GM21529 (cell line): Measurements from ENCODE around the gene CST1.
A peak's percentile ranks its signal among the peaks of the same experiment; 100 is the strongest.
"Not testable (repeated sequence)": the region's sequence is repeated elsewhere in the genome, so short reads cannot be mapped to it uniquely, and the experiment has no call there.

Experiments used
- ATAC-seq: cut with Tn5 transposase; IDR thresholded peaks from one replicate; pipeline ENCODE4 v1.9.1; 2021; ENCODE audit not compliant: unreplicated experiment

CST1 gene, protein sequence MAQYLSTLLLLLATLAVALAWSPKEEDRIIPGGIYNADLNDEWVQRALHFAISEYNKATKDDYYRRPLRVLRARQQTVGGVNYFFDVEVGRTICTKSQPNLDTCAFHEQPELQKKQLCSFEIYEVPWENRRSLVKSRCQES

DNA sequence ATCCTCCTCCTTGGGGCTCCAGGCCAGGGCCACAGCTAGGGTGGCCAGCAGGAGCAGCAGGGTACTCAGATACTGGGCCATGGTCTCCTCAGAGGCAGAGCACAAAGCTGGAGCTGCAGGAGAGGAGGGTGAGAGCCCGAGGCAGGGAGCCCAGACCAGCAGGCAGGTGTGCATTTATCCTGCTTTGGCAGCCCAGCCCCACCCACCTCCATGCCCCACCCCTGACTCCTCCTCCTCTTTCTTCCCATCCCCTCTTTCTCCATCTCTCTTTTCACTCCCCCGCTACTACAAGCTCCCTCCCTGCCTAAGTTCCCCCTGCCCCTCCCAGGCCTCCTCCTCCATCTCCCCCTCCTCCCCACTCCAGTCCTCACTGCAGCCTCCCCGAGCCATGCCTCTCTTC lies at the start of gene CST1:
Gene CST1, minus strand, starts transcription at position 150 of the 400 bp plus-strand sequence. Its CDS starts 69 bp downstream, at position 81.
- ATAC-seq: not testable (repeated sequence)

DNA sequence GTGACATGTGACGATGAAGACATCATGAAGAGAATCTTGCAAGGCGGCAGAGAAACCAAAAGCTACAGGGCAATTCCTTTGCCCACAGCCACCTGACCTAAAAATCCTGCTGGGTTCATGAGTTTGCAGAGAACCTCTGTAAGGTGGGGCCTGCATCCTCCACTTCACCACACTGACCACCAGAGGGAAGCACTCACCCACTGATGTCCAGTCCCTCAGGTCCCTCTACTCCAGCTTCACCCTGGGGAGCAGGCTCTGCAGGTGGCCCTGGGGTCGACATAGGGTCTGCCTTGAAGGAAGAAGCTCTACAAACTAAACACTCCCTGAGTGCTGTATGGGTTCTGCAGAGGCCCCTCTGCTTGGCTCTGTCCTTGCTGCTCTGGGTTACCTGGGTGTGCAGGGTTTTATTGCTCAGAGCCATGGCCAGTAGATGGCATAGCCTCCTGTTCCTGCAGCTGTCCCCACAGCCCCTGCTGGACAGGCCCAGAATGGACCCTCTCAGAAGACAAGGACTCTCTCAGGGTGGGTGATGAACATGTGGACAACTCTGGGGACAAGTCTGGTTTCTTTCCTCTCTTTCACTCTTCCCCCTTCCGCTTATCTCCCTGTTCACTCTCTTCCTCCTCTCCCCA lies 48.6 kb upstream of the CST1 start:
- ATAC-seq: peak; percentile 66

DNA sequence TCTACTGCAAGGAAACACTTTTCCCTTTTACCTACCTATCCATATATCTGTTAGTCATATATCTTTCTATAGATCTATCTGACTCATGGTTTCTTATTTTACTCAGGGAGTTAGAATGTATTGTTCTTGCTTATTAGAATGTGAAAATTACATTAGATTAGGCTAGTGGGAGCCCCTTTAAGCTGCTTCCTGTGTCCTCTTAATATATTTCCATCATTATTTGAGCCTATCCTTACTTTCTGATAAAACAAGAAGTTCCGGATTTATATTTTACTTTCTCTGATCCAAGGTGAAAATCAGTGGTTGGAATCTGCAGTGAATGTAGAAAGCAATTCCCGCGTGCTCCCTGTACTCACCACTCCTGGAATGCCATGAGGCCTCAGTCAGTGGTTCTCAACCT lies 44.8 kb upstream of the CST1 start:
- no peak for ATAC-seq

GRCh38 chr20:23794841-23795240 lies 44.1 kb upstream of the CST1 start:
- ATAC-seq: no peak

DNA sequence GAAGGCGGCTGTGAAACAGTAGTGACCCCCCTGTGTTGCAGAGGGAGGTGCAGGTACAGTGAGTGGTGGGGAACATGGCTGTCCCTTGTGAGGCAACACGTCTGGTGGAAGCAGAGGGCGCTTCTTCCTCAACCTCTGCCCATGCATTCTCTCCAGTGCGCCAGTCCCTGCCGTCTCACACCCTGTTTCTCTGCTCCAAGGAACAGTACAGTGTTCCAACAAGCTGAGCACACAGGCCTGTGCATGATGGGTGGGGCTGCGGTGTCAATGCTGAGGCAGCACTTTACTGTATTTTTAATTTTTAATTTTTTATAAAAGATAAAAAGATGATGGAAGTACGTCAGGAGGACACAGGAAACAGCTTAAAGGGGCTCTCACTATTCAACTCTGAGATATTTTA lies 43.3 kb upstream of the CST1 start:
- no peak for ATAC-seq

GRCh38 chr20:23783447-23783846 lies 32.7 kb upstream of the CST1 start:
- ATAC-seq: no peak

DNA sequence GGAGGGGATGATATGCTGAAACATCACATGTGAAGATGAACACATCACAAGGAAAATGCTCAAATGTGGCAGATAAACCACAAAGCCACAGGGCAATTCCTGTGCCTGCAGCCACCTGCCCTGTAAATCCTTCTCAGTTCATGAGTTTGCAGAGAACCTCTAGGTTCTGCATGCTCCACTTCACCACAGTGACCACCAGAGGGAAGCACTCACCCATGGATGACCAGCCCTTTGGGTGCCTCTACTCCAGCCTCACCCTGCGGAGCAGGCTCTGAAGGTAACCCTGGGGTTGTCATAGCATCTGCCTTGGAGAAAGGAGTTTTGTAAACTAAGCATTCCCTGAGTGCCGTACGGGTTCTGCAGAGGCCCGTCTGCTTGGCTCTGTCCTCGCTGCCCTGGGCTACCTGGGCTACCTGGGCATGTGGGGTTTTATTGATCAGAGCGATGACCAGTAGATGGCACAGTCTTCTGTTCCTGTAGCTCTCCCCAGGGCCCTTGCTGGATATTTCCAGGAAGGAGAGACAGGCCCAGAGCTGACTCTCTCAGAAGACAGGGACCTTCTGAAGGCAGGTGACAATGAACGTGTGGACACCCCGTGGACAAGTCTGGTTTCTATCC lies 31.7 kb upstream of the CST1 start:
- ATAC-seq: peak; percentile 59

- ATAC-seq: not testable (repeated sequence)
These were observed 27.9 kb upstream of the CST1 start for GRCh38 chr20:23778676-23779075.

GRCh38 chr20:23777380-23777779 lies 26.6 kb upstream of the CST1 start:
- not testable (repeated sequence) for ATAC-seq

- no peak for ATAC-seq
These were observed 25.5 kb upstream of the CST1 start for GRCh38 chr20:23776067-23776771.

DNA sequence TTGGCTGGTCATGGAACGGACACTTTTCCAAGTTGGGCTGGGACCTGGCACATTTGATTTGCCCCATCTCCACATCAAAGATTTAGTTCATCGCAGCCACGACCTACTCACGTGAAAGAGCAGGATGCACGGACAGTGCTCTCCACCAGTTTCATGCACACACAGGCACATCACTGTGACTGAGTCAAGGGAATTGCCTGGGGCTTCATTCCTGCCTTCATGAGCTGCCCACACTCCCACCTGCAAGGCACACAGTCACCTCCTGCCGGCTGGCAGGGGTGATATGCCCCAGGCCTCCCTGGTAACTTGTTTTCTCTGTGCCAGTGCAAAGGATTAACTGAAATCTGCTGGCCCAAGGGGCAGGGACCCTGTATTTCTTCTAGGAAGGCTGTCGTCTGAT lies 23.3 kb upstream of the CST1 start:
- no peak for ATAC-seq

DNA sequence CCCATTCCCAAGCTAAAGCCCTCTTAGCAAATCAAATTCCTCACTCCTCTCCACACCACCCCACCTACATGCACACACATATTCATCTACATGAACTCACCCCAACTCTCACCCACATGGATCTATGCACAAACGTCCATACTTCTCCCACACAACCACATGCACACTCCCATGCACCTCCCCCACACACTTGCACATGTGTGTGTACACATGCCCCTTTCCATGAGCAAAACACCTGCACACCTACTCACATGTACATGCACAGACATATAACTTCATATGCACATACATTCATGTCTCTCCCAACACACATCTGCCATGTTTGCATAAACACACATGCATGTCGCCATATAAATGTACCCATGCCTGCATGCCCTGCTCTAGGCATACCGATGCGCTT lies 22.8 kb upstream of the CST1 start:
- no peak for ATAC-seq

- ATAC-seq: no peak
These were observed 22.4 kb upstream of the CST1 start for GRCh38 chr20:23773127-23773526.

DNA sequence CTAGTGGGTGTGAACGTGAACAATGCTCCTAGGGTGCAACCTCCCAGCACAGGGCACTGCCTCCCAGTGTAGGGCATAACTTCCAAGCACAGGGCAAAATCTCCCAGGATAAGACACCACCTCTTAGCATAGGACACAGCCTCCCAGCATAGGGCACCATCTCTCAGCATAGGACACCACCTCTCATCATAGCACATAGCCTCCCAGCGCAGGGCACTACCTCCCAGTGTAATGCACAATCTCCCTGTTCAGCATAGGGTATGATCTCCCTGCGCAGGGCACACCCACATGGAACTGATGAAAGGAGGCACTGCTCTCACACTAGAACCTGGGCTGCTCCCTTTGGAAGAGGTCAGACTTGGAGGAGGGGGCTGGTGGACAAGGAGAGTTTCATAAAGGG lies 21.3 kb upstream of the CST1 start:
- ATAC-seq: no peak

DNA sequence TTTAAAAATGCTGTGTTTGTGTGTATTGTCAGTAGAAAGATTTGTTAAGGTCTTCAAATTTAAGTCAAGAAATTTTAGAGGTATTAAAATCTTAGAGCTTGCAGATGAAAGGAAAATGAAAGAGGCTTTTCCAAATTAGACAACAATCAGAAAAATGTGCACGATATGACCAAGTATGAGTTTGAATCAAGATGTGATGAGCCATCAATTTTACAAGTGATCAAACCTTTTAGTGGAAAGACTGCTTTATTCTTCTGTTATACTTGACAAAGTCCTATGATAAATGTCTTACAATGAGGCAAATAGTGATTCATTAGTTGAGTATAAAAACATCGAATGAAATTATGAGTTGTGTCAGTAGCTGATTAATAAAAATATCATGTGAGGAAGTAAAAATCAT lies 19.6 kb upstream of the CST1 start:
- no peak for ATAC-seq

DNA sequence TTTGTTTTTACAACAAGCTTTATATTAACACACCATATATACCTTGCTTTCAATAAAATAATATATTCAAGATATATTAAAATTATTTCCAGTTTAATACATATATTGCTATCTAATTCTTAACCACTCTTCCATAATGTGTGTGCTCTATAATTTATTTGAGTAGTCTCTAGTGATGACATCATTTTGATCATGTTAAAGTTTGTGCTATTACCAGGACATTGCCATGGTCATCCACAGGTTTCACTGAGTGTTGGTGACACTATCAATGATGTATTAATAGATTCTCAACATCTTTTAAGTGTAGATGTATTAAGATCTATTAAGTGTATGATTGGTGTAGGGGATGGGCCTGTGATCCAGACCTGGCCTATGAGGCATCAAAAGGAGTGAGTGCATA lies 17.8 kb upstream of the CST1 start:
- ATAC-seq: not testable (repeated sequence)

GRCh38 chr20:23766531-23766930 lies 15.8 kb upstream of the CST1 start:
- ATAC-seq: no peak

DNA sequence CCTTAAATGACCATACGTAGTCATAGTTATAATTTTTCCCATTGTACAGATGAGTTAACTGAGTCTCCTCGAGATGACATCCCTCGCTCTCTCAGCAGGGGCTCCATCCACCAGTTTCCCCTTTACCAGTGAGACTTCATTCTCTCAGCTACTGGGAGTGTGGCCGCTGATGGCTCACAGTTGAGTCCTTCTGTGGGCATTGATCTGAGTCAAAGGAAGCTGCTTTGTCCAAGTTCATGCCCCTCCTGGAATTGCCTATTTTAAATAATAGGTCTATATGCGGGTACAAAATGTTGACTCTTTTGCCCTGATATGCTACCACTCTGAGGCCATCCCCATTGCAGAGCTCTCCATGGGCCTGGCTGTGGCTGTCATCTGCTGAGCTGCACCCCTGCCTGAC lies 14.8 kb upstream of the CST1 start:
- ATAC-seq: no peak

- not testable (repeated sequence) for ATAC-seq
These were observed 13.9 kb upstream of the CST1 start for GRCh38 chr20:23764630-23765029.

- ATAC-seq: no peak
These were observed 12.6 kb upstream of the CST1 start for GRCh38 chr20:23763345-23763744.

DNA sequence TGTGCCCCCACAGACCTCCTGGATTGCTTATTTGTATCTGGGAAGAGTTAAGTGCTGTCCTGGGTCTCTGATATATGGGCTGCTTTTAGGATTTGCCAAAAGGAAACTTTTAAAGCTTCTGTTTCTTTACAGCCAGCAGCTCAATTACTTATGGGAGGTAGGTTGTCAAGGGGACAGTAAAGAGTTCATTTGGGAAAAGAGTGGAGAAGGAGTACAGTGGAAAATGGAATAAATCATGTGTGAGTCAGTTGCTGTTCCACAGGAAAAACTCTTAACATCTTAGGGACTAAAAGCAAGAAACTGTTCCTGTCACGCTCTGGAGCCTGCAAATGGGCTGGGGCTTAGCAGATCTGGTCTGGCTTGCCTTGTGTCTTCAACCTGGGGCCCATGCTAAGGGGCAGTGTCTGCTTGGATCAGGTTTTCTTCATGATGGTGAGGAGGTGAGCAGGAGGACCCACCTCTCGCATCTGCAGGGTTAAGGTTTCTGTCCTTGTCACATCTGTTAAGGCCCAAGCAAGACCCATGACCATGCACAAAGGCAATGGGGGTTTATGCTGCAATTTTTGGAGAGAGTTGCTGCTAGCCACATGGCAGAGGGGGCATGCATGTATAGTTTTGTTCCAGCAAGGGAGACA lies 8.7 kb upstream of the CST1 start:
- no peak for ATAC-seq

- not testable (repeated sequence) for ATAC-seq
These were observed 6.1 kb upstream of the CST1 start for GRCh38 chr20:23756792-23757191.
